HCT116 (cell line): Measurements from ENCODE around the gene TTBK1. TPM values are rescaled to one million over a fixed set of nuclear protein-coding genes. Genes with fewer than 3 reads are reported as not detected.

Experiments
- ATAC-seq: fragments of 200-7000 bp; cut with Tn5 transposase; 2 replicates; pipeline ENCODE4 v1.9.1; 2020; ENCODE audit warnings: mild to moderate bottlenecking, moderate library complexity
- BruUV-seq: library from RNA; stranded (reverse); fragments of 400-500 nt; replicated peaks from 2 replicates; lab custom pipeline; 2021; lab: Mats Ljungman, UMichigan
- CTCF ChIA-PET: fragments of 300-600 bp; sonication (Branson Sonifier 250); formaldehyde crosslinking; loops from one replicate; lab custom pipeline; 2021; ENCODE audit warnings: antibody characterized with exemption; lab: Charles Lee
- POLR2A ChIA-PET: fragments of 300-600, 350-600 bp; sonication (Branson Sonifier 250); formaldehyde crosslinking; loops from one replicate; lab custom pipeline; 2021; ENCODE audit warnings: antibody characterized with exemption; lab: Charles Lee
- RAD21 ChIA-PET, 2 experiments: fragments of 300-600 bp; sonication (Branson Sonifier 250); formaldehyde crosslinking; loops; one replicate each; lab custom pipeline; 2023; ENCODE audit warnings: low total read pairs in 2 of 2; ENCODE audit not compliant: uncharacterized antibody in 2 of 2, unreplicated experiment in 2 of 2, low non-redundant PET in 1 of 2; lab: Charles Lee
- DNase-seq: peaks from one replicate; pipeline ENCODE4 v3.0.0-alpha.2; 2010; ENCODE audit warnings: low read depth, low spot score
- H2AFZ ChIP-seq: fragments of 200-600 bp; shearing (Covaris generic), sonication (generic); 2 replicates; pipeline ENCODE4 v1.6.1; 2017; ENCODE audit warnings: low read depth, mixed run types, mixed read lengths, antibody characterized with exemption, low read length; ENCODE audit not compliant: poor library complexity, severe bottlenecking
- H3K27ac ChIP-seq: 2 replicates; pipeline ENCODE4 v1.5.1; 2012; ENCODE audit warnings: low read depth, low read length
- H3K27me3 ChIP-seq: fragments of 200-600 bp; sonication (generic); 2 replicates; pipeline ENCODE4 v1.6.1; 2016; ENCODE audit warnings: mixed run types, low read length, mixed read lengths; ENCODE audit not compliant: insufficient read depth
- H3K36me3 ChIP-seq, 2 experiments: fragments of 200-500 bp in 1 of 2; fragments of 200-600 bp in 1 of 2; sonication (Bioruptor generic) in 1 of 2; sonication (generic) in 1 of 2; 2 replicates each; pipeline versions ENCODE4 v1.5.1 to v1.6.1; 2014 to 2016; ENCODE audit warnings: low read length in 2 of 2, inconsistent platforms in 1 of 2, mixed read lengths in 1 of 2, mixed run types in 1 of 2; ENCODE audit not compliant: insufficient read depth in 2 of 2, control insufficient read depth in 1 of 2
- H3K4me1 ChIP-seq, 2 experiments: fragments of 200-600 bp in 1 of 2; sonication (generic) in 1 of 2; 2 replicates each; pipeline versions ENCODE4 v1.5.1 to v1.6.1; 2012 to 2017; ENCODE audit warnings: low read length in 2 of 2, inconsistent platforms in 1 of 2, mild to moderate bottlenecking in 1 of 2, mixed read lengths in 1 of 2, mixed run types in 1 of 2, moderate library complexity in 1 of 2; ENCODE audit not compliant: insufficient read depth in 2 of 2, control insufficient read depth in 1 of 2
- H3K4me2 ChIP-seq: fragments of 200-600 bp; sonication (generic); 2 replicates; pipeline ENCODE4 v1.6.1; 2017; ENCODE audit warnings: mixed run types, low read length, mixed read lengths
- H3K4me3 ChIP-seq, 2 experiments: fragments of 200-600 bp in 1 of 2; sonication (generic) in 1 of 2; replicated peaks in 1 of 2; 2 replicates each; pipeline ENCODE4 v1.5.1; 2011 to 2016; ENCODE audit warnings: low read length in 2 of 2, control low read depth in 1 of 2, low read depth in 1 of 2, mild to moderate bottlenecking in 1 of 2, mixed read lengths in 1 of 2, mixed run types in 1 of 2
- H3K79me2 ChIP-seq: fragments of 200-600 bp; sonication (generic); 2 replicates; pipeline ENCODE4 v1.6.1; 2017; ENCODE audit warnings: mild to moderate bottlenecking, mixed run types, low read length, moderate library complexity, mixed read lengths; ENCODE audit not compliant: insufficient read depth
- H3K9ac ChIP-seq: fragments of 200-600 bp; sonication (generic); 2 replicates; pipeline ENCODE4 v1.6.1; 2016; ENCODE audit warnings: low read length, mixed read lengths
- H3K9me2 ChIP-seq: fragments of 200-600 bp; sonication (generic), shearing (Covaris generic); 2 replicates; pipeline ENCODE4 v1.6.1; 2017; ENCODE audit warnings: mixed run types, mild to moderate bottlenecking, moderate library complexity; ENCODE audit not compliant: insufficient read depth
- H3K9me3 ChIP-seq, 2 experiments: fragments of 200-500 bp in 1 of 2; fragments of 200-600 bp in 1 of 2; sonication (Bioruptor generic) in 1 of 2; sonication (generic) in 1 of 2; 2 replicates each; pipeline ENCODE4 v1.6.1; 2014 to 2017; ENCODE audit warnings: low read length in 2 of 2, mixed read lengths in 2 of 2, inconsistent platforms in 1 of 2, low read depth in 1 of 2, mild to moderate bottlenecking in 1 of 2, mixed run types in 1 of 2, moderate library complexity in 1 of 2; ENCODE audit not compliant: control insufficient read depth in 1 of 2, insufficient read depth in 1 of 2
- H4K20me1 ChIP-seq: fragments of 200-600 bp; sonication (generic), shearing (Covaris generic); 2 replicates; pipeline ENCODE4 v1.6.1; 2017; ENCODE audit warnings: mixed run types, mild to moderate bottlenecking, moderate library complexity; ENCODE audit not compliant: insufficient read depth
- ATF3 ChIP-seq: IDR thresholded peaks from 2 replicates; pipeline ENCODE4 v1.6.1; 2012
- CTCF ChIP-seq, 3 experiments: fragments of 200-600 bp in 1 of 3; sonication (generic) in 1 of 3; IDR thresholded peaks in 2 of 3; conservative IDR thresholded peaks in 1 of 3; 2 replicates each; pipeline ENCODE4 v1.5.1; 2012 to 2017; ENCODE audit warnings: low read depth in 2 of 3, low read length in 2 of 3, antibody characterized with exemption in 1 of 3, borderline replicate concordance in 1 of 3, control low read depth in 1 of 3, mild to moderate bottlenecking in 1 of 3, mixed read lengths in 1 of 3, mixed run types in 1 of 3, moderate library complexity in 1 of 3; ENCODE audit not compliant: insufficient read depth in 1 of 3
- EGR1 ChIP-seq: IDR thresholded peaks from 2 replicates; pipeline ENCODE4 v1.6.1; 2012; ENCODE audit warnings: low read depth
- ELF1 ChIP-seq: IDR thresholded peaks from 2 replicates; pipeline ENCODE4 v1.6.1; 2012; ENCODE audit warnings: low read depth, borderline replicate concordance
- EZH2 ChIP-seq: fragments of 200-600 bp; sonication (generic); IDR thresholded peaks from 2 replicates; pipeline ENCODE4 v1.6.1; 2017; ENCODE audit warnings: antibody characterized with exemption, mixed run types
- EZH2phosphoT487 ChIP-seq: fragments of 200-600 bp; IDR thresholded peaks from 2 replicates; pipeline ENCODE4 v1.6.1; 2018; ENCODE audit warnings: antibody characterized with exemption, borderline replicate concordance
- REST ChIP-seq: IDR thresholded peaks from 2 replicates; pipeline ENCODE4 v1.6.1; 2012; ENCODE audit warnings: low read depth
- ZFX ChIP-seq: fragments of 450-650 bp; IDR thresholded peaks from 2 replicates; pipeline ENCODE4 v1.6.1; 2017
- intact Hi-C: fragments of 100-400 bp; cut with micrococcal nuclease; formaldehyde crosslinking; loops from 2 replicates; pipeline ENCODE4 v1.10.0; 2022
- total RNA-seq: library from RNA; stranded (reverse); gene quantifications from one replicate; pipeline ENCODE4 v1.2.1, GENCODE V29; 2021; ENCODE audit not compliant: unreplicated experiment

The TTBK1 gene
- total RNA-seq, 1 experiment from 2014 or later = not detected

- intact Hi-C loops = no loop called here
- peak overlapping the region; percentile 15; the same call in 1 of the 2 replicates for H3K4me2 ChIP-seq
- peaks cover 0 to 12% of the 10 kb centered on the region in 2 experiments; a peak in 2 of 4 replicates for H3K4me1 ChIP-seq
- H3K27ac ChIP-seq = no peak overlapping the region
- no peaks in the 10 kb centered on the region for H3K36me3 ChIP-seq
- peak; percentile 35; the same call in 1 of the 2 replicates for ATAC-seq
- H3K27me3 ChIP-seq = no peaks in the 10 kb centered on the region
- no peak overlapping the region for H3K9ac ChIP-seq
- CTCF ChIA-PET = interaction anchor here (0.5 to 1.4 kb wide), 2 partner anchors 9 to 219 kb away, joined by 3 read pairs; no protein-coding TSS in a partner anchor
- H3K9me2 ChIP-seq = no peaks in the 10 kb centered on the region
- H3K9me3 ChIP-seq = no peaks in the 10 kb centered on the region
- POLR2A ChIA-PET = no interaction called here
- H2AFZ ChIP-seq = no peak overlapping the region
- BruUV-seq = no TSS peak
- H3K79me2 ChIP-seq = no peaks in the 10 kb centered on the region
- no peaks in the 10 kb centered on the region for H4K20me1 ChIP-seq
- no peak overlapping the region for H3K4me3 ChIP-seq
- TF ChIP-seq CTCF (IDR thresholded peaks at IDR 0.05 in 2 of 3, conservative IDR thresholded peaks at IDR 0.05 in 1 of 3; ENCODE audit: borderline replicate concordance in 1 of 3, insufficient read depth in 1 of 3, low read depth in 2 of 3, low read length in 2 of 3) (no peak), ZFX (0 out of 2 replicates have a peak, but pooled peaks have one; percentile 31)
- DNase-seq = no peak
- RAD21 ChIA-PET = no interaction called here
Measured at GRCh38 chr6:43277643-43278523, 34.6 kb downstream of the TTBK1 start.

- ChIA-PET RAD21 (no interaction called here), POLR2A (no interaction called here), CTCF (interaction anchor here (0.5 to 1.4 kb wide), 2 partner anchors 10 to 218 kb away, joined by 3 read pairs; no protein-coding TSS in a partner anchor)
- intact Hi-C loops = no loop called here
- no peaks in the 10 kb centered on the region for H3K9me2 ChIP-seq
- no peak overlapping the region for H3K9ac ChIP-seq
- H3K27ac ChIP-seq = no peak overlapping the region
- peaks cover 0 to 12% of the 10 kb centered on the region in 2 experiments; a peak in 2 of 4 replicates for H3K4me1 ChIP-seq
- no peaks in the 10 kb centered on the region for H4K20me1 ChIP-seq
- peak; percentile 39; the same call in 1 of the 2 replicates for ATAC-seq
- H3K4me3 ChIP-seq = no peak overlapping the region
- H3K79me2 ChIP-seq = no peaks in the 10 kb centered on the region
- no peak overlapping the region for H2AFZ ChIP-seq
- no TSS peak for BruUV-seq
- no peak for DNase-seq
- peak overlapping the region; percentile 15 for H3K4me2 ChIP-seq
- no peaks in the 10 kb centered on the region for H3K27me3 ChIP-seq
- H3K9me3 ChIP-seq = no peaks in the 10 kb centered on the region
- H3K36me3 ChIP-seq = no peaks in the 10 kb centered on the region
- no peak for TF ChIP-seq ATF3
- TF ChIP-seq ZFX = no peak
- no peak for TF ChIP-seq REST
- no peak for TF ChIP-seq EZH2
- TF ChIP-seq EGR1 = no peak
- no peak for TF ChIP-seq EZH2phosphoT487
- TF ChIP-seq ELF1 = no peak
Measured at GRCh38 chr6:43278524-43279078, 35.3 kb downstream of the TTBK1 start.
